Measurements from ENCODE around the gene LIG1.

LIG1 gene

DNA sequence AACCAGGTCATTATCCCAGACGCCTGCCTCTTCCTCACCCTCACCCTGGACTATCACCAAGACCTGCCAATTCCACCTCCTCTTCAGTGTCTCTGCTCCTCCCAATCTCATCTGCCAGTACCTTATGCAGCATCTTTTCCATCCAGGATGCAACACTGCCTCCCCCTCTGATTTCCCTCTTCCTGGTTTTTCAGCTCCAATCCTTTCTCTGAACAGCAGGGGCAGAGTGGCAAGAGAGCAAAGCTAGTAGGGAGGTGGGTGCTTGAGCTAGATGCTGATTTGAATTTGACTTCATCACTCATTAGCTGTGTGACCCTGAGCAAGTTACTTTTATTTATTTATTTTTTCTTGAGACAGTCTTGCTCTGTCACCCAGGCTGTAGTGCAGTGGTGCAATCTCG lies 100.7 kb downstream of the LIG1 start:
- DNase-seq, result no peak

All from SW 1271 (cell line).